Measurements from ENCODE around the gene TRIM52.
"Not testable (repeated sequence)": the region's sequence is repeated elsewhere in the genome, so short reads cannot be mapped to it uniquely, and the experiment has no call there.

Gene TRIM52

DNA sequence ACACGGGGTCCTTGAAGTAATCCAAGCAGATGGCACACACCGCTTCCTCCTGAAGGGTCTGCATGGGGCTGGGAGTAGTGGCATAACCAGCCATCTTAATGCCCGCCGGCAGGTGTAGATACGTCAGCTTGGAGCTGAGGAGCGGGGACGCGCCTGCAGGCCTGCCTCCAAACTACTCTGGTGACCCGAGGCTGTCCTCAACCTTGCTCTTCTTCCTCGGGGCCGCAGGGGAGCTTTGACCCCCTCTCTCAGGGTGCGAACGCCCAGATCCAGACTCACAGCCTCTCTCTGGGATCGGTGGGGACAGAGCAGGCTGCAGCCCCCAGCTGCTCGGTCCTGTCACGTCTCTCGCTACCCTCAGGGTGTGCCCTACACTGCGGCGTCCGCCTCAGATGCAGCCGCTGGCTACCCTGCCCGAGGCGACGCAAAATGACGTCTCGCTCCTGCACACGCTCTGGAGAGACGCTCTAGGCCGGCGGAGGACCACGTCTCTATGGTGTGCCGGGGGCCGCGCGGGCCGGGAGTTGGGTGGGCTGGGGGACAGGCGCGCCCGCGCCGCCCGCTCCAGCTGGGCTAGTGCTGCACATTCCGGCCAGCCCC, at the start of gene TRIM52:
TRIM52 (minus strand) TSS at position 424 of the 600 bp plus-strand sequence; CDS start at position 94, 330 bp downstream.
- DNase-seq, result peak; percentile 87

GRCh38 chr5:181287331-181287730, 26.4 kb upstream of the TRIM52 start:
- not testable (repeated sequence) for DNase-seq

DNA sequence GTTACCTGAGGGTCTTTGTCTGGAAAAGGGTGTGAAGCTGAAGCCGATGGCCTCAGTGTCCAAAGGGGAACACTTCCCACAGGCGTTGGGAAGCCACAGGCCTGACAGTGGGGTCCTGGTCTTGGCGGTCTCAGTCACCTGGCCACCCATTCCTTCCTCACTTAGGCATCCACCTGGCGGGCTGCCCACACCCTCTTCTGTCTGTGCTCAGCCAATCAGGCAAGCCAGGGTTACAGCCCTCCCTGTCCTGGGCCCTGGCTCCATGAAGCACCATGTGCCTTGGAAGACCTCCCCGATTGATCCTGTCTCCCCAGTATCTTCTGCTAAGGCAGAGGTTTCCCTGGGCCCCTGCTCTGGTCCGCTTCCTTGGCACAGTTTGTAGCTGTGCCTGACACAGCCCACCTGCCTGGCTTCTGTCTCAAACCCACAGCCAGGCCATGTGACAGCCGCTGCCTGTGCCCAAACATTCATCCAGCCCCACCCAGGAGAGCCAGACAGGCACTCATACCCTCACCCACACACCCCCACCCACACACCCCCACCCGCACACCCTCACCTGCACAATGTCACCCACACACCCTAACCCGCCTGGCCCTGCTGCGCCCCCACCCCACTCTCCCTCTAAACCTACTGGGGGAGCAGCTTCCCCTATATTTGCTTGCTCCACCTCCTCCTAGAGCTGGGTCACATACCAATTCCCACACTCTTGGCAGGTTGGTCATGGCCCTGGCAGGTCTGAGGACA, 25.2 kb upstream of the TRIM52 start:
- not testable (repeated sequence) for DNase-seq

DNA sequence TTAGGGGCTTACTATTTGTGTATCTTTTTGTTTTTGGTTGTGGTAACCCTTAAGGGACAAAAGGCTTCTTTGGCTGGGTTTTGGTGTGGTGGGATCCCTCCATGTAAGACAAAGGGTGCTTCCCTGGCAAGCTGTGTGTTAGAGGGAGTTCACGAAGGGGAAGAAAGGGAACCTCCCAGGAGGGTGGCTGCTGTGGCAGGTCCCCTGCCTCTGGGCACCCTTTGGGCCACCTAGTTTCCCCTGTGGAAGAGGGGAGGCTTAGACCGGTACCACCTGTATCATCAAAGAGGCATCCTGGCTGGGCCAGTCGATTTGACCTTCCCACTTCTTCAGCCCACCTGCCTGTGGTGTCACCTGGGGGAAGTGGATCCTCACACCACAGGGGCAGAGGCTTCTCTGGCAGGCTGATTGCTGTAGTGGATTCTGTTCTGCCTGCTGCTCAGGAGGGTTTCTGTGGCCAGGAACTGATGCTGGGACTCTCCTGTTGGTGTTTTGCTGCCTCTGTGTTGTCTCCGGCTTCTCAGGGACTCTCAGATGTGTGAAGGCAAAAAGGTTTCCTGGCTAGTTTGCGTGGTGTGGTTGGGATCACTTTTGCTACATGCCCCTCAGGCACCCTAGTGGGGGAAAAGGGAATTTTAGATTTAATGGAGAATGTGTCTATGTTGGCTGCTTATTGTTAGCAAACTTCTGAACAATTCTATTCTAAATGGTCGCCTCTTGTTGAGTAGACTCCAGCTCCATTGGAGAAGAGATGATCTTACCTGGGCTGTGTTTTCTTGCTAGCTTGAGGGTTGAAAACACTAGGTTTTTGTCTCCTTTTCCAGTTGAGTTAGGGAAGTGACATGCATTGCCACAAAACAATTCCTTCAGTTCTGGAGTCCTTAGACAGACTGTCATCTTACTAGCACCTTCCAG, 23.2 kb upstream of the TRIM52 start:
- DNase-seq, result not testable (repeated sequence)

- no peak for DNase-seq
Observed at GRCh38 chr5:181283347-181283746, 22.4 kb upstream of the TRIM52 start.

- DNase-seq, result no peak
Observed at GRCh38 chr5:181282874-181283273, 21.9 kb upstream of the TRIM52 start.

DNA sequence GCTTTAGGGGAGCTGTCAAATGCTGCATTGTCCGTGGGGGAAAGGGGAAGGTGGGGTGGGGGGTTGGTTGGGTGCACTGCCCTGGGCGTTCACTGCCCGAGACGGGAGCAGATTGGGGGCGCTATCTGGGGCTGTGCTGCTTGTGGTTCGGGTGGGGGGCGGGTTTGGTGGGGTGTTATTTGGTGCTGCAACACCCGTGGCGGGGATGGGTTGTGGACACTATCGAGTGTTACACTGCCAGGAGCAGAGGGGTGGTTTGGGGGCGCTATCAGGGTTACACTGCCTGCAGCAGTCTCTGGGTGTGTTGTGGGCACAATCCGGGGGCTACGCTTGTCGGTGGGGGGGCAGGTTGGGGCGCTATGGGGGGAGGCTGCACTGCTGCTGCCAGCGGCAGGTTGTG, 21.5 kb upstream of the TRIM52 start:
- DNase-seq, result not testable (repeated sequence)

DNA sequence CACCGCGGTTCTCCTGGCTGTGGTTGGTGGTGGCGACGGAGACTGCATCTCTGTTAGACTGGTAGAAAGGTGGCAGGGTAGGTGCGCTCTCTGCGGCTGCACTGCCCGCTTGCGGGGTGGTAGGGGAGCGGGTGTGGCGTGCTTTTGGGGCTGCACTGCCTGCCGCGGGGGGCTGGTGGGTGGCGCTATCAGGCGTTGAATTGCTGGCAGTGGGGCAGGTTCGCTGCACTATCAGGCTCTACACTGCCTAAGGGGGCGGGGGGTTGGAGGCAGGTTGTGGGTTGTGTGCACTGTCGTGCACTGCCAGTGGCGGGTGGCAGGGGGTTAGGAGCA, 21.0 kb upstream of the TRIM52 start:
- no peak for DNase-seq

GRCh38 chr5:181281077-181281983, 20.4 kb upstream of the TRIM52 start:
- DNase-seq, result no peak

- DNase-seq, result no peak
Observed at GRCh38 chr5:181280251-181280762, 19.4 kb upstream of the TRIM52 start.

DNA sequence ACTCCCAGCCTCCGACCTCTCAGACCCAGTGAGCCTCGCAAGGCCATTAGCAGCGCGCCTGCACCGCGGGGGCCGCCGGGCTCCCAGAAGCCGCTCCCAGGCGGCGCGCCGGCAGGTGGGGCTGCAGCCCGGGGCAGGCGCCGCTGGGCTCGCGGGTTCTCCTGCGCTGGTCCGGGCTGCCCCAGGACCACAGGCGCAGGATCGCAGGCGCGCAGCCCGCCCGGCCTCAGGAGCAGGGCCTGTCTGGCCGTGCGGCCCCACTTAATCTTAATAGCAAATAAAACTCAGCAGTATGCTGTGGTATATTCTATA, 12.4 kb upstream of the TRIM52 start:
- DNase-seq, result not testable (repeated sequence)

DNA sequence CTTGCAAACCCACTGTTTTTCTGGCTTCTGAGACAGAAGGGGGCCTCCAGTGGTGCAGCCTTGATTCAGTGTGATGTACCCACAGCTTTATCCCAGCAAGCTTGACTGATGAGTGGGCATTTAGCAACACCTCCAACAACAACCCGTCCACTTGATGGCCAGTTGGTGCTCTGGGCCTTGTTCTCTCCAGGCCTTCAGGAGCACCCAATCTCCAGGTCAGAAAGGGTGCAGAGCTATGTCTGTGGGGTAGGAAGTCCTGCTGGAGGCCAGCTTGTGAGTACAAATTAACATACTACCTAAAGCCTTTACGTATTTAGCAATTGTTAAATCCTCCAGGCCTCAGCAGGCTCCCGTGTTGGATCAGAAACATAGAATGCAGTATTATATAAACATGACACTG, 10.1 kb upstream of the TRIM52 start:
- DNase-seq, result no peak

DNA sequence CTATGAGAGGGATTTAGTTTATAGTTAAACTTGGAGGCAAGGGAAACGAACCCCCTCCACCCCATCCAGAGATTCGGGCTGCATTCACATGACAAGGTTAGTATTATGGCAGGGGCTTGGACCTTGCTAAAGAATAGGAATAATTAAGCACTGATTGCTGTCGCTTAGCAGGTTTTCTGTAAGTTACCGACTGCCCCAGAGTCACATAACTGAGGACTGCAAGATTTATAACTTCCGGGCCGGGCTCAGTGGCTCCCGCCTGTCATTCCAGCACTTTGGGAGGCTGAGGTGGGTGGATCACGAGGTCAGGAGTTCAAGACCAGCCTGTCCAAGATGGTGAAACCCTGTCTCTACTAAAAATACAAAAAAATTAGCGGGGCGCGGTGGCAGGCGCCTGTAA, 7.0 kb upstream of the TRIM52 start:
- DNase-seq, result not testable (repeated sequence)

DNA sequence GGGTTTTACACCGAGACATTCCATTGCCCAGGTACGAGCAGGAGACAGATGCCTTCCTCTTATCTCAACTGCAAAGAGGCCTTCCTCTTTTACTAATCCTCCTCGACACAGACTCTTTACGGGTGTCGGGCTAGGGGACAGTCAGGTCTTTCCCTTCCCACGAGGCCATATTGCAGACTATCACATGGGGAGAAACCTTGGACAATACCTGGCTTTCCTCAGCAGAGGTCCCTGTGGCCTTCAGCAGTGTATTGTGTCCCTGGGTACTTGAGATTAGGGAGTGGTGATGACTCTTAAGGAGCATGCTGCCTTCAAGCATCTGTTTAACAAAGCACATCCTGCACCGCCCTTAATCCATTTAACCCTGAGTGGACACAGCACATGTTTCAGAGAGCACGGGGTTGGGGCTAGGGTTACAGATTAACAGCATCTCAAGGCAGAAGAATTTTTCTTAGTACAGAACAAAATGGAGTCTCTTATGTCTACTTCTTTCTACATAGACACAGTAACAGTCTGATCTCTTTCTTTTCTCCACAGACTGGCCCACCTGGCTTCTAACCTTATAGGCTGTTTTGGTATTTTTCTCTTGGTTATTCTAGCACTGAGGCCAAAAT, 6.5 kb upstream of the TRIM52 start:
- DNase-seq, result not testable (repeated sequence)

DNA sequence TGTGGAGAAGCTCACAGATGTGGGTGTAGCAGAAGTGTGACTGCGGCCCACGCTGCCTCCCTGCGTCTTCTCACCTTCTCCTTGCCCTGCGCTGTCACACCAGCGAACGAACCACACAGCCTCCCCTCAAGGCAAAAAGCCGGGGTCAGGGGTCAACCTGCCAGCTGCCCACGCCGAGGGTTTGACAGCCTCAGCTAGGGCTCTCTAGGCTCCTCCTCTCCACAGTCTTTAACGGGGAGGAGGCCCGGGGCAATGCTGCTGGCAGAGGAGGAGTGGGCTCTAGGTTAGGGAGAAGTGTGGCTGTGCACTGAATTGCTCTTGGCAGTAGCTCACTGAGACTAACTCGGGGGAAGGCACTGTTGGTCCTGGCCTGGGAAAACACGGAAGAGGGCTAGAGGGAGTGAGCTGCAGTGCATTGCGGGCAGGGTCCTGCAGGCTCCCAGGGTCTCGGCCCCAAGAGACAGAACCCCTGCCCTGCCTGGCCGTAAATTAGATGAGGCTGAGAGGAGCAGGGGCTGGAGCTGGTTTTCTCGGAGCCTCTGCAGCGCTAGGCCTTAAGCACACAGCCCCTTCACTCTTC, 4.2 kb upstream of the TRIM52 start:
- no peak for DNase-seq

DNA sequence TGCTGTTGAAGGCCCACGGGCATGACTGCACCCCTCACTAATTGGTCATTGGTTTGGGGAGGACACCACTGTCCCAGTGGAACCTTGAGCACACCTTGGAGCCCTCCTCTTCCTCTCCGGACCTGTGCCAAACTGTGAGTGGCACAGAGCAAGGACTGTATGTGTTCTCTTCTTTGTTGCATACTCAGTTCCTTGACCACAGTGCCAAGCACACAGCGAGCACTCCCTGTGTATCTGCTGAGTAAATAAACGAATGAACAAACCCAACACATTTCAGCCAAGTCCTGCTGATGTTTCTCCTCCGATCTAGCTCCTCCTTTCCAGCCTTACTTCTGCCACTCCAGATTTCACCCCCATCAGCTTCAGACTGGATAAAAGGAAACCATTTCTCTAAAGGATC, 2.7 kb upstream of the TRIM52 start:
- DNase-seq, result no peak

DNA sequence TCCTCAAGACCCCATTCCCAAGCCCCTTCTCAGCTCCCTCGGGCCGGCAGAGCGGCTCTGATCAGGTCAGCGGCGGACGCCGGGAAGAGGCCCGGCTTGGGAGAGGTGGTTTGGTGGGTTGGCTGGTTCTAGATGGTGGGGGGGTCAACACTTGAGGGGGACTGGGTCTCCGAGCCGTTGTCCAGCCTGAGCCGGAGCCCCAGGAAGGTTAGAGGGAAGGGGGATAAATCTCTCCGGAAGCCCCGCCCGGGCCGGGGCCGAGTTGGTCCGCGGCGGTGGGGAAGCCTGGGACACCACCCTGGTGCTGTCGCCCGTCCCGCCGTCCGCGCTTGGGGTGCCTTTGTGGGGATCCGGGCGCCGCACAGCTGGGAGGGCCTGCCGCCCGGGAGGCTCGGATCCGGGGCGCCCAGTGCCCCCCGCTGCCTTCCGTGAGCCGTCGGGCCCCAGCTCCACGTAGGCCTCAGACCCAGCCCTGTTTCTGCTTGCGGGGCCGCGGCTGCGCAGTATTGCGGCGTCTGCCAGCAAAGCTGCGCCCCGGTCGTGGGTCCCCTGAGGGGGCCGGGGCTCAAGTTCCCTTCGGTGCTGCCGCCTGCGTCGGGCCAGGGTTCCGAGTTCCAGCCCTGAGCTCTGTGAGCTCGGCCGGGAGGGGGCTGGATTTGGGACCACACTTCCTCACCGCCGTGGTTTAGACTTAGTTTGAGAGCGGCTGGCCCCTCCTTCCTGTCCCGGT, 542 bp upstream of the TRIM52 start:
- peak; percentile 55 for DNase-seq

GRCh38 chr5:181259974-181260719, 796 bp downstream of the TRIM52 start:
- DNase-seq, result no peak

GRCh38 chr5:181259283-181259682, 1.7 kb downstream of the TRIM52 start:
- no peak for DNase-seq

DNA sequence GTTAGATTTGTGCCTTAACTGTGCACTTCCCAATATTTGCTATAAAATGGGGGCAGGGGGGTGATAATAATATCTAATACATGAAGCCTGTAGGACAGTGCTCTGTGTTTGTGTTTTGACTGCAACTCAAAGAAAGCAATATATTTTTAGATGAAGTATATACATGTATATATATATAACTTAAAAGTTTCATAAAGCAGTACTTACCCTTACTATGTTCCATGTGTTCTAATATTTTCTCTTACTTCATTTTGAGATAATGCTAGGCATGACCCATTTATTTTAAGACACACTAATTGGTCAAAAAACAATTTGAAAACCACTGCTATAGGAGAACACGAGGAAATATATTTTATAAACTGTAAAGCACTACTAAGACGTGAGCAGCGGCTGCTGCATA, 2.4 kb downstream of the TRIM52 start:
- DNase-seq, result no peak

All from fibroblast of upper back skin (primary cell).